ENCODE measurements around the gene HDHD5.

GRCh38 chr22:17120281-17120680, 38.8 kb downstream of the HDHD5 start:
- TF ChIP-seq ZFP30 (CRISPR knock-in tag; IDR thresholded peaks at IDR 0.05): no peak
- no peak for TF ChIP-seq ZNF565 (CRISPR knock-in tag; conservative IDR thresholded peaks at IDR 0.05; ENCODE audit: low read depth)
- TF ChIP-seq CSRNP3 (CRISPR knock-in tag; IDR thresholded peaks at IDR 0.05): no peak
- TF ChIP-seq ISL1 (CRISPR knock-in tag; IDR thresholded peaks at IDR 0.05): no peak
- TF ChIP-seq ARNTL (CRISPR knock-in tag; IDR thresholded peaks at IDR 0.05; ENCODE audit: borderline replicate concordance, low read depth): no peak
- no peak for TF ChIP-seq TCF4 (CRISPR knock-in tag; IDR thresholded peaks at IDR 0.05; ENCODE audit: borderline replicate concordance)
- no peak for TF ChIP-seq PATZ1 (CRISPR knock-in tag; IDR thresholded peaks at IDR 0.05; ENCODE audit: borderline replicate concordance)
- TF ChIP-seq PPARA (CRISPR knock-in tag; IDR thresholded peaks at IDR 0.05; ENCODE audit: borderline replicate concordance): no peak
